ENCODE data around the gene TMEM271.

Gene TMEM271

DNA sequence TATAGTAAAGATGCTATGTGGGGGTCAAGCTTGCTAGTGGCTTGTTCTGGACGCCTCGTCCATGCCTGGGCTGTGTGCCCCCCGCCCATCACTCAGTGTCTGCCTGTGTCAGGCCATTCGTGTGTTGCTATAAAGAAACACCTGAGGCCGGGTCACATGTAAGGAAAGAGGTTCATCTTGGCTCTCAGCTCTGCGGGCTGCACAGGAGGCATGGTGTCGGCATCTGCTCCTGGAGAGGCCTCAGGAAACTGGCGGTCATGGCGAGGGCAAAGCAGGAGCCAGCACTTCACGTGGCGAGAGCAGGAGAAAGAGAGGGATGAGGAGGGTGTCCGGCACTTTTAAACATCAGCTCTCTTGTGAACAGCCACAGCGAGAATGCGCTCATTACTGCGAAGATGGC is 51.9 kb downstream of the TMEM271 start:
- Histone ChIP-seq H3K9me3 (ENCODE audit: severe bottlenecking) (no peaks in the 10 kb centered on the region), H3K36me3 (peaks cover 74% of the 10 kb centered on the region)

More for the DNA sequence above, 51.9 kb downstream of the TMEM271 start:
- no peaks in the 10 kb centered on the region for H3K27me3 ChIP-seq (ENCODE audit: insufficient read depth, low read depth, severe bottlenecking)
- H3K4me3 ChIP-seq (ENCODE audit: low read depth, low read length), result no peak overlapping the region
- no peak overlapping the region for H3K27ac ChIP-seq
- TF ChIP-seq, protein P1, sequence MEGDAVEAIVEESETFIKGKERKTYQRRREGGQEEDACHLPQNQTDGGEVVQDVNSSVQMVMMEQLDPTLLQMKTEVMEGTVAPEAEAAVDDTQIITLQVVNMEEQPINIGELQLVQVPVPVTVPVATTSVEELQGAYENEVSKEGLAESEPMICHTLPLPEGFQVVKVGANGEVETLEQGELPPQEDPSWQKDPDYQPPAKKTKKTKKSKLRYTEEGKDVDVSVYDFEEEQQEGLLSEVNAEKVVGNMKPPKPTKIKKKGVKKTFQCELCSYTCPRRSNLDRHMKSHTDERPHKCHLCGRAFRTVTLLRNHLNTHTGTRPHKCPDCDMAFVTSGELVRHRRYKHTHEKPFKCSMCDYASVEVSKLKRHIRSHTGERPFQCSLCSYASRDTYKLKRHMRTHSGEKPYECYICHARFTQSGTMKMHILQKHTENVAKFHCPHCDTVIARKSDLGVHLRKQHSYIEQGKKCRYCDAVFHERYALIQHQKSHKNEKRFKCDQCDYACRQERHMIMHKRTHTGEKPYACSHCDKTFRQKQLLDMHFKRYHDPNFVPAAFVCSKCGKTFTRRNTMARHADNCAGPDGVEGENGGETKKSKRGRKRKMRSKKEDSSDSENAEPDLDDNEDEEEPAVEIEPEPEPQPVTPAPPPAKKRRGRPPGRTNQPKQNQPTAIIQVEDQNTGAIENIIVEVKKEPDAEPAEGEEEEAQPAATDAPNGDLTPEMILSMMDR (IDR thresholded peaks at IDR 0.05; ENCODE audit: low read depth, low read length), result no peak
- no peak for DNase-seq
